ENCODE data around the gene HEATR3.

HEATR3 gene

DNA sequence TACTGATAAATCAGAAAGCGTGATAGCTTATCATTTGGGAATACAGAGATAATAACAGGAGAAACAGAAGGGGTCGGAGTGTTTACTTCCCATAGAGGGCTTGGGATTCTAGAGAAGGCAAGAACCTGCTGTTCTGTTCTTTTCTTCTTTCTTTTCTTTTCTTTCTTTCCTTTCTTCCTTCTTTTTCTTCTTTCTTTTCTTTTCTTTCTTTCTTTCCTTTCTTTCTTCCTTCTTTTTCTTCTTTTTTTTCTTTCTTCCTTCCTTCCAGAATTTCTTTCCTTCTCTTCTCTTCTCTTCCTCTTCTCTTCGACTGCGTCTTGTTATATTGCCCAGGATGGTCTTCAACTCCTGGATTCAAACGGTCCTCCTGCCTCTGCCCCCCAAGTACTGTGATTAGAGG lies 22.4 kb upstream of the HEATR3 start:
- TF ChIP-seq, protein P1, sequence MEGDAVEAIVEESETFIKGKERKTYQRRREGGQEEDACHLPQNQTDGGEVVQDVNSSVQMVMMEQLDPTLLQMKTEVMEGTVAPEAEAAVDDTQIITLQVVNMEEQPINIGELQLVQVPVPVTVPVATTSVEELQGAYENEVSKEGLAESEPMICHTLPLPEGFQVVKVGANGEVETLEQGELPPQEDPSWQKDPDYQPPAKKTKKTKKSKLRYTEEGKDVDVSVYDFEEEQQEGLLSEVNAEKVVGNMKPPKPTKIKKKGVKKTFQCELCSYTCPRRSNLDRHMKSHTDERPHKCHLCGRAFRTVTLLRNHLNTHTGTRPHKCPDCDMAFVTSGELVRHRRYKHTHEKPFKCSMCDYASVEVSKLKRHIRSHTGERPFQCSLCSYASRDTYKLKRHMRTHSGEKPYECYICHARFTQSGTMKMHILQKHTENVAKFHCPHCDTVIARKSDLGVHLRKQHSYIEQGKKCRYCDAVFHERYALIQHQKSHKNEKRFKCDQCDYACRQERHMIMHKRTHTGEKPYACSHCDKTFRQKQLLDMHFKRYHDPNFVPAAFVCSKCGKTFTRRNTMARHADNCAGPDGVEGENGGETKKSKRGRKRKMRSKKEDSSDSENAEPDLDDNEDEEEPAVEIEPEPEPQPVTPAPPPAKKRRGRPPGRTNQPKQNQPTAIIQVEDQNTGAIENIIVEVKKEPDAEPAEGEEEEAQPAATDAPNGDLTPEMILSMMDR (IDR thresholded peaks at IDR 0.05; ENCODE audit: low read depth, low read length), result no peak
- no peaks in the 10 kb centered on the region for H3K9me3 ChIP-seq (ENCODE audit: severe bottlenecking)
- no peak for DNase-seq
- no peaks in the 10 kb centered on the region for H3K27me3 ChIP-seq (ENCODE audit: insufficient read depth, low read depth, severe bottlenecking)
- no peak overlapping the region for H3K4me3 ChIP-seq (ENCODE audit: low read depth, low read length)
- H3K27ac ChIP-seq, result no peak overlapping the region
- H3K36me3 ChIP-seq, result no peaks in the 10 kb centered on the region

DNA sequence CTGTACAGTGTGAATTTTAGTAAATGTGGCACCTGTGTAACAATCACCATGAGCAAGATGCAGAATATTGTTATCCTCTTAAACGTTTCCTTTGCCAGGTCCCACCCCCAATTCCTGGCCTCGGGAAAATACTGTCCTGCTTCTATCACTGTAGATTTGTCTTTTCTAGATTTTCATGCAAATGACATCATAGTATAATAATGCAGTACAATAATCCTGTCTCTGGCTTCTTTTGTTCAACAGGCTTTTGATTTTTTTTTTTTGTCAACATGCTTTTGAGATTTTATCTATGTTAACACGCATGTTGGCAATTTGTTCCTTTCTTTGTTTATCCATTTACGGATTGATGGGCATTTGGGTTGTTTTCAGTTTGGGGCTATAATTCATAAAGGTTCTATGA lies 20.4 kb upstream of the HEATR3 start:
- no peak for DNase-seq
- Histone ChIP-seq H3K4me3 (ENCODE audit: low read depth, low read length) (no peak overlapping the region), H3K36me3 (no peaks in the 10 kb centered on the region), H3K27ac (no peak overlapping the region), H3K9me3 (ENCODE audit: severe bottlenecking) (no peaks in the 10 kb centered on the region), H3K27me3 (ENCODE audit: insufficient read depth, low read depth, severe bottlenecking) (no peaks in the 10 kb centered on the region)
- TF ChIP-seq, protein P1 (IDR thresholded peaks at IDR 0.05; ENCODE audit: low read depth, low read length), result no peak

DNA sequence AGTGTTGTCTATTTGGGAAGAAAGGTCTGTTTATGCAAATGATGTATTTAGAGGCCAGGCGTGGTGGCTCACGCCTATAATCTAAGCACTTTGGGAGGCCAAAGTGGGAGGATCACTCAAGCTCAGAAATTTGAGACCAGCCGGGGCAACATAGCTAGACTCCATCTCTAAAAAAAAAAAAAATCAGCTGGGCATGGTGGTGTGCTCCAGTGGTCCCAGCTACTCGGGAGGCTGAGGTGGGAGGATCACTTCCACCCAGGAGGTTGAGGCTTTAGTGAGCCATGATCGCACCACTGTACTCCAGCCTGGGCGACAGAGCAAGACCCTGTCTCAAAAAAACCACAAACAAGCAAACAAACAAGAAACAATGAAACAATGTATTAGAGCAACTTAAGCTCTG lies 18.9 kb upstream of the HEATR3 start:
- H3K27ac ChIP-seq, result no peak overlapping the region
- H3K9me3 ChIP-seq (ENCODE audit: severe bottlenecking), result no peaks in the 10 kb centered on the region
- DNase-seq, result no peak
- H3K4me3 ChIP-seq (ENCODE audit: low read depth, low read length), result no peak overlapping the region
- H3K36me3 ChIP-seq, result no peaks in the 10 kb centered on the region
- H3K27me3 ChIP-seq (ENCODE audit: insufficient read depth, low read depth, severe bottlenecking), result no peaks in the 10 kb centered on the region
- TF ChIP-seq, protein P1 (IDR thresholded peaks at IDR 0.05; ENCODE audit: low read depth, low read length), result no peak

- Histone ChIP-seq H3K4me3 (ENCODE audit: low read depth, low read length) (no peak overlapping the region), H3K9me3 (ENCODE audit: severe bottlenecking) (no peaks in the 10 kb centered on the region), H3K27ac (no peak overlapping the region), H3K36me3 (no peaks in the 10 kb centered on the region), H3K27me3 (ENCODE audit: insufficient read depth, low read depth, severe bottlenecking) (no peaks in the 10 kb centered on the region)
- no peak for DNase-seq
- TF ChIP-seq, protein P1 (IDR thresholded peaks at IDR 0.05; ENCODE audit: low read depth, low read length), result no peak
Observed at GRCh38 chr16:50047864-50048263, 17.9 kb upstream of the HEATR3 start.

DNA sequence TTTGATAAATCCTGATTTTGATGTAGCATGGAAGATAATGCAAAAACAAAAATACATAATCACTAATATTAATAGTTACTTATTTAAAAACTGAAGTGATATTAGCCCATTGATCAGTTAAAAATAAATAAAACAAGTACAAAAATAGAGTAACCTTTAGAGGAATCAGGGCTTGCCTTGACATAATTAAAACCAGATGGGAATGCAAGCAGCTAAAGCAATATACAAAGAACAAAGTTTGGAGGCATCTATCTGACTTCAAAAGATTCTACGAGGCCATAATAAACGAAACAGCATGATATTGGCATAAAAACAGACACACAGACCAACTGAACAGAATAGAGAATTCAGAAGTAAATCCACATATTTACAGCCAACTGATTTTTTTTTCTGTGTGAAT lies 15.0 kb upstream of the HEATR3 start:
- Histone ChIP-seq H3K36me3 (no peaks in the 10 kb centered on the region), H3K9me3 (ENCODE audit: severe bottlenecking) (no peaks in the 10 kb centered on the region), H3K27me3 (ENCODE audit: insufficient read depth, low read depth, severe bottlenecking) (no peaks in the 10 kb centered on the region), H3K27ac (no peak overlapping the region), H3K4me3 (ENCODE audit: low read depth, low read length) (no peak overlapping the region)
- no peak for DNase-seq
- TF ChIP-seq, protein P1 (IDR thresholded peaks at IDR 0.05; ENCODE audit: low read depth, low read length), result no peak

- no peak overlapping the region for H3K27ac ChIP-seq
- no peak for DNase-seq
- TF ChIP-seq, protein P1 (IDR thresholded peaks at IDR 0.05; ENCODE audit: low read depth, low read length), result no peak
- no peaks in the 10 kb centered on the region for H3K27me3 ChIP-seq (ENCODE audit: insufficient read depth, low read depth, severe bottlenecking)
- H3K9me3 ChIP-seq (ENCODE audit: severe bottlenecking), result no peaks in the 10 kb centered on the region
- no peaks in the 10 kb centered on the region for H3K36me3 ChIP-seq
- no peak overlapping the region for H3K4me3 ChIP-seq (ENCODE audit: low read depth, low read length)
Observed at GRCh38 chr16:50056226-50056625, 9.5 kb upstream of the HEATR3 start.

Data from WERI-Rb-1 (cell line).